ENCODE measurements around the gene SUPT3H. TPM values are rescaled to one million over a fixed set of nuclear protein-coding genes. Genes with fewer than 3 reads are reported as not detected.

SUPT3H gene
- total and polyA plus RNA-seq, 7 donors, result 1.7 to 4.3 (median 2.8) TPM

- TF ChIP-seq, protein P1, sequence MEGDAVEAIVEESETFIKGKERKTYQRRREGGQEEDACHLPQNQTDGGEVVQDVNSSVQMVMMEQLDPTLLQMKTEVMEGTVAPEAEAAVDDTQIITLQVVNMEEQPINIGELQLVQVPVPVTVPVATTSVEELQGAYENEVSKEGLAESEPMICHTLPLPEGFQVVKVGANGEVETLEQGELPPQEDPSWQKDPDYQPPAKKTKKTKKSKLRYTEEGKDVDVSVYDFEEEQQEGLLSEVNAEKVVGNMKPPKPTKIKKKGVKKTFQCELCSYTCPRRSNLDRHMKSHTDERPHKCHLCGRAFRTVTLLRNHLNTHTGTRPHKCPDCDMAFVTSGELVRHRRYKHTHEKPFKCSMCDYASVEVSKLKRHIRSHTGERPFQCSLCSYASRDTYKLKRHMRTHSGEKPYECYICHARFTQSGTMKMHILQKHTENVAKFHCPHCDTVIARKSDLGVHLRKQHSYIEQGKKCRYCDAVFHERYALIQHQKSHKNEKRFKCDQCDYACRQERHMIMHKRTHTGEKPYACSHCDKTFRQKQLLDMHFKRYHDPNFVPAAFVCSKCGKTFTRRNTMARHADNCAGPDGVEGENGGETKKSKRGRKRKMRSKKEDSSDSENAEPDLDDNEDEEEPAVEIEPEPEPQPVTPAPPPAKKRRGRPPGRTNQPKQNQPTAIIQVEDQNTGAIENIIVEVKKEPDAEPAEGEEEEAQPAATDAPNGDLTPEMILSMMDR (IDR thresholded peaks at IDR 0.05), result no peak
- no peak for DNase-seq
- 82 to 97% (median 89%) methylated on average over 1 of the region's 1 CpG for WGBS, 3 donors
- no peaks in the 10 kb centered on the region for H3K4me1 ChIP-seq
- peaks cover 10% of the 10 kb centered on the region for H3K9me3 ChIP-seq
- H3K4me3 ChIP-seq, result no peak overlapping the region
- H3K27me3 ChIP-seq (ENCODE audit: insufficient read depth in 3 of 3, low read length in 2 of 3), result no peaks in the 10 kb centered on the region
- no peak overlapping the region for H3K27ac ChIP-seq
- no peaks in the 10 kb centered on the region for H3K36me3 ChIP-seq (ENCODE audit: insufficient read depth in 1 of 2, low read depth in 1 of 2)
- intact Hi-C loops (cut with DNase I), result no loop called here
- no peak for ATAC-seq
Observed at GRCh38 chr6:45206793-45207492, 170.8 kb downstream of the SUPT3H start.

DNA sequence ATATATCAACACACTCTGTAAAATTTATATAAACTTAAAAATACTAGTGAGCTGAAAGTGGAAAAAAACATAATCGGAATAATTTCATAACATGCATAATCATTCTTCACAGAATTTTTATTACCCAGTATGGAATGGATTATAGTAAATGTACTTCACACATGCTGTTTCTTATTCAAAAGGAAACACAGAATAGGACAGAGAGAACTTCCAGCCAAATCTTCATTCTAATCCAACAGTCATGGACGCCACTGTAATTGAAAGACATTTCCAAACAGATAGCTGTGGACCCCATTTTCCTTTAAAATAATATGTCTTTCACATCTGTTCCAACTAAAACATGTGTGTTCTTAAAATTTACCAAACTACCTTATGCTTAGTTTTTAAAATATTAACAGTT is 176.2 kb downstream of the SUPT3H start:
- ATAC-seq, result no peak
- TF ChIP-seq, protein P1 (IDR thresholded peaks at IDR 0.05), result no peak
- H3K36me3 ChIP-seq (ENCODE audit: insufficient read depth in 1 of 2, low read depth in 1 of 2), result no peaks in the 10 kb centered on the region
- H3K4me1 ChIP-seq, result no peaks in the 10 kb centered on the region
- no peak overlapping the region for H3K4me3 ChIP-seq
- H3K27ac ChIP-seq, result no peak overlapping the region
- no peaks in the 10 kb centered on the region for H3K9me3 ChIP-seq
- no peaks in the 10 kb centered on the region for H3K27me3 ChIP-seq (ENCODE audit: insufficient read depth in 3 of 3, low read length in 2 of 3)
- DNase-seq, result no peak
- WGBS, 3 donors, result 82 to 87% (median 84%) methylated on average over 2 of the region's 2 CpGs
- intact Hi-C loops (cut with DNase I), result no loop called here

DNA sequence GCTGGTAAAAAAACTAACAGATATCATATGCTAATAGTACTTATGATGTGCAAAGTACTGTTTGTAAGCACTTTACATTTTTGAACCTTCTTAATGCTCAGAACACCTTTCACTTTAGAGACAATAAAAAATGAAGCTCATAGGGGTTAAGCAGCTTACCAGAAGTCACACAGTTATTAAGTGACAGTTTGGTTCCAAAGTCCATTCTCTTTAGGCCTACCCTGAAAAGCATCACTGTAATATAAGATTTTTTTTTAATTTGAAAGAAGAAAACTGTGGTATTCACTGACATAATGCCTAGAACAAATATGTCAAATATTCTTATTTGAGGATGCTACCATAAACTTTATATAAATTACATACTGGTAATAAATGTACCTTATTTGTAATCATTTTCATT is 177.2 kb downstream of the SUPT3H start:
- ATAC-seq, result no peak

GRCh38 chr6:45199554-45199953 is 178.2 kb downstream of the SUPT3H start:
- intact Hi-C loops (cut with DNase I), result no loop called here
- Histone ChIP-seq H3K4me1 (no peaks in the 10 kb centered on the region), H3K27me3 (ENCODE audit: insufficient read depth in 3 of 3, low read length in 2 of 3) (no peaks in the 10 kb centered on the region), H3K9me3 (no peaks in the 10 kb centered on the region), H3K36me3 (ENCODE audit: insufficient read depth in 1 of 2, low read depth in 1 of 2) (no peaks in the 10 kb centered on the region), H3K27ac (no peak overlapping the region), H3K4me3 (no peak overlapping the region)
- ATAC-seq (no peak), DNase-seq (no peak)
- TF ChIP-seq, protein P1 (IDR thresholded peaks at IDR 0.05), result no peak

More for the DNA sequence above, 177.2 kb downstream of the SUPT3H start:
- Histone ChIP-seq H3K4me3 (no peak overlapping the region), H3K36me3 (ENCODE audit: insufficient read depth in 1 of 2, low read depth in 1 of 2) (no peaks in the 10 kb centered on the region), H3K27me3 (ENCODE audit: insufficient read depth in 3 of 3, low read length in 2 of 3) (no peaks in the 10 kb centered on the region), H3K9me3 (no peaks in the 10 kb centered on the region), H3K4me1 (no peaks in the 10 kb centered on the region), H3K27ac (no peak overlapping the region)
- no peak for DNase-seq
- TF ChIP-seq, protein P1 (IDR thresholded peaks at IDR 0.05), result no peak
- intact Hi-C loops (cut with DNase I), result no loop called here

GRCh38 chr6:45196121-45196520 is 181.6 kb downstream of the SUPT3H start:
- H3K9me3 ChIP-seq, result no peaks in the 10 kb centered on the region
- WGBS, 3 donors, result 64 to 76% (median 74%) methylated on average over 3 of the region's 3 CpGs
- TF ChIP-seq, protein P1 (IDR thresholded peaks at IDR 0.05), result no peak
- DNase-seq (no peak), ATAC-seq (no peak)
- H3K4me1 ChIP-seq, result no peaks in the 10 kb centered on the region
- H3K4me3 ChIP-seq, result no peak overlapping the region
- no peak overlapping the region for H3K27ac ChIP-seq
- no peaks in the 10 kb centered on the region for H3K36me3 ChIP-seq (ENCODE audit: insufficient read depth in 1 of 2, low read depth in 1 of 2)
- intact Hi-C loops (cut with DNase I), result no loop called here
- no peaks in the 10 kb centered on the region for H3K27me3 ChIP-seq (ENCODE audit: insufficient read depth in 3 of 3, low read length in 2 of 3)

Measured in psoas muscle (tissue), 8 donors.